ENCODE data around the gene FBXO15. TPM values are rescaled to one million over a fixed set of nuclear protein-coding genes. Genes with fewer than 3 reads are reported as not detected.

FBXO15 gene
- total RNA-seq, 1 experiment from 2014 or later: 0.39 TPM

DNA sequence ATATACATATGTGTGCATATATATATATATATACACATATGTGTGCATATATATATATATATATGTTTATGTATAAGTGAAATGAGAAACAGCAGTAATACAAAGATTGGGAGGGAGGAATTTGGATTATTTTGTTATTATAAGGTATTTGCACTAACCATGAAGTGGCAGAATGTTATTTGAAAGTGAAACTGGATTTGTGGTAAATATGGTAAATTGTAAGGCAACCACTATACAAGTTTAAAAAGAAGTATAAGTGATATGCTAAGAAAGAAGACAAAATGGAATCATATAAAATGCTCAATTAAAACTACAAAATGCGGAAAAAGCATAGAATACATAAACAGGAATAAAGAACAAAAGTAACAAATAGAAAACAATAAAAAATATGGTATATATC is 37.5 kb downstream of the FBXO15 start:
- Histone ChIP-seq H3T11ph (ENCODE audit: low read length) (no peak overlapping the region), H3K4me2 (ENCODE audit: insufficient read depth, insufficient read length, low read length) (no peak overlapping the region), H3K56ac (ENCODE audit: insufficient read length, low read depth, low read length) (no peak overlapping the region), H3K18ac (ENCODE audit: insufficient read length, low read depth, low read length) (no peak overlapping the region), H2AK5ac (ENCODE audit: insufficient read length, low read length) (no peak overlapping the region), H2BK5ac (ENCODE audit: insufficient read length, low read length) (no peak overlapping the region), H3K23me2 (ENCODE audit: insufficient read length, low read depth, low read length, poor library complexity, severe bottlenecking) (no peaks in the 10 kb centered on the region), H4K91ac (ENCODE audit: insufficient read length, low read depth, low read length) (no peak overlapping the region), H2BK20ac (ENCODE audit: low read depth, low read length, poor library complexity, severe bottlenecking) (no peak overlapping the region), H4K8ac (replicated peaks; ENCODE audit: insufficient read length, low read depth, low read length) (no peak overlapping the region), H4K20me1 (ENCODE audit: control insufficient read depth, insufficient read depth, insufficient read length) (no peaks in the 10 kb centered on the region), H3K9me3 (ENCODE audit: control insufficient read depth, low read depth, low read length) (peaks cover 8% of the 10 kb centered on the region), H3K79me1 (ENCODE audit: insufficient read depth, low read depth, low read length, poor library complexity, severe bottlenecking) (no peaks in the 10 kb centered on the region), H3K27ac (ENCODE audit: insufficient read length, low read depth, low read length) (no peak overlapping the region), H3K14ac (ENCODE audit: insufficient read depth, low read length) (no peak overlapping the region), H2AFZ (ENCODE audit: low read length) (no peak overlapping the region), H3K4me1 (ENCODE audit: insufficient read depth, low read length) (peaks cover 6% of the 10 kb centered on the region), H3K27me3 (ENCODE audit: insufficient read depth, low read length) (no peaks in the 10 kb centered on the region), H3K79me2 (ENCODE audit: insufficient read depth, low read length) (no peaks in the 10 kb centered on the region), H3K4ac (ENCODE audit: low read depth, low read length) (no peak overlapping the region), H3K23ac (ENCODE audit: insufficient read length, low read depth, low read length) (no peak overlapping the region), H2BK12ac (ENCODE audit: insufficient read length, low read depth, low read length) (no peak overlapping the region), H2BK120ac (ENCODE audit: low read depth, low read length, poor library complexity, severe bottlenecking) (no peak overlapping the region), H4K5ac (ENCODE audit: insufficient read length, low read depth, low read length) (no peak overlapping the region), H2BK15ac (ENCODE audit: low read depth, low read length) (no peak overlapping the region), H3K9ac (ENCODE audit: extremely low read depth, insufficient read length, low read length) (no peak overlapping the region)
- Mint-ChIP-seq H3K27ac (no peak overlapping the region), H3K4me3 (no peak overlapping the region), H3K36me3 (ENCODE audit: insufficient read depth in 1 of 3, low read depth in 3 of 3) (peaks cover 13 to 52% (median 15%) of the 10 kb centered on the region in 3 experiments), H3K4me1 (peaks cover 20 to 22% of the 10 kb centered on the region in 2 experiments), H3K27me3 (ENCODE audit: low read depth) (no peaks in the 10 kb centered on the region), H3K9me3 (peaks cover 38% of the 10 kb centered on the region in 2 experiments)
- WGBS (ENCODE audit: extremely low coverage, insufficient read length, low lambda C conversion rate): no CpG with 5 or more reads among the region's 1 CpG
- TF ChIP-seq CTCF (conservative IDR thresholded peaks at IDR 0.05): no peak
- DNase-seq: no peak

All from H9 (cell line).